Fibroblast of skin of right biceps (primary cell): ENCODE results near the gene SYTL1.
A peak's percentile ranks its signal among the peaks of the same experiment; 100 is the strongest.

ENCODE experiments used
- DNase-seq: peaks from one replicate; pipeline ENCODE4 v3.0.0-alpha.2; 2013

Gene SYTL1, protein sequence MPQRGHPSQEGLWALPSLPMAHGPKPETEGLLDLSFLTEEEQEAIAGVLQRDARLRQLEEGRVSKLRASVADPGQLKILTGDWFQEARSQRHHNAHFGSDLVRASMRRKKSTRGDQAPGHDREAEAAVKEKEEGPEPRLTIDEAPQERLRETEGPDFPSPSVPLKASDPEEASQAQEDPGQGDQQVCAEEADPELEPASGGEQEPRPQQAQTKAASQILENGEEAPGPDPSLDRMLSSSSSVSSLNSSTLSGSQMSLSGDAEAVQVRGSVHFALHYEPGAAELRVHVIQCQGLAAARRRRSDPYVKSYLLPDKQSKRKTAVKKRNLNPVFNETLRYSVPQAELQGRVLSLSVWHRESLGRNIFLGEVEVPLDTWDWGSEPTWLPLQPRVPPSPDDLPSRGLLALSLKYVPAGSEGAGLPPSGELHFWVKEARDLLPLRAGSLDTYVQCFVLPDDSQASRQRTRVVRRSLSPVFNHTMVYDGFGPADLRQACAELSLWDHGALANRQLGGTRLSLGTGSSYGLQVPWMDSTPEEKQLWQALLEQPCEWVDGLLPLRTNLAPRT

DNA sequence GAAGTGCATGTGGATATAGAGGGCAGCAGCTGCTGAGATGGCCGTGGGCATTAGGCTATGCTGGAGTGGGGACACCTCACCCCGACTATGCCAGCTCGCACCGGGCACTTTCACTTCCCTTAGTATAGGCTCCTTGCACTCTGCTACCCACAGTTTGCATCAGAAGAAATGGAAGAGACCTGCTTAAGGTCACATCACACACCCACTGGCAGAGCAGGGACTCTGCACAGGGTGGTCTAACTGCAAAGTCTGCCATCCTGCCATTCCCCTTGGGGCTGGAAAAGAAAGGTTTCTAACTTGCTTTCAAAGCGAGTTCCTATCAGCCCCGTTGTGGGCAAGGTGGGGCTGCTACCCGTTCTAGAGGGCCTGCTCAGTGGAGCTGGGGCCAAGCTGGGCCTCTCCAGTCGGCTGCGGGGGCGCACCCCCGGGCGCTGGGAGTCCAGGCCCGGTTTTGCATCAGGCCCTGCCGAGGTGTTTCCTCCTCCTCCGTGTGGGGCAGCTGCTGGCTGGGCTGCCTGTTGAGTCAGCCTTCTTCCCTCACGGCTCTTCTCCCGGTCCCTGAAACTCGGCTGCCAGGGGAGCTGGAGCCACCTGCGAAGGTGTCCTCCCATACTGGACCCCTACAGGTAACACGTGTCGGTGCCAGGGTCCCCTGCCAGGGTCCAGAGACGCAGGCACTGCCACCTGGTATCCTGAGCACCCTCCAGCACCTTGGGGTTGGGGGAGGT is at the start of gene SYTL1:
Gene SYTL1 (plus strand): TSS at position 498 of the 728 bp plus-strand sequence. CDS start 3,313 bp downstream, outside the sequence.
- peak; percentile 74 for DNase-seq

DNA sequence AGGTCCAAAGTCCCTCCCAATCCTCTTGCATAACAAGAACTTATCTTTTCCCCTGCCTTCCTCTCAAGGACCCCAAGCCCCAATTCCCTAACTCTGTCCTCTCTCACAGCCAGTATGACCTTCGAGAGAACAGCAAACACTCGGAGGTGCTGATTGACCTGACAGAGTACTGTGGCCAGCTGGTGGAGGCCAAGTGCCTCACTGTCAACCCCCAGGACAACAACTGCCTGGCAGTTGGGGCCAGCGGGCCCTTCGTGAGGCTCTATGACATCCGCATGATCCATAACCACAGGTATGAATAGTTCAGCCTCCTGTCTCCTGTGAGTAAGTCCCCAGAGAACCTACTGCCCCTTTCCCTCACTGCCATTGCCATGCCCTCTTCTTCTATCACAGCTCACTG is 49.7 kb upstream of the SYTL1 start:
- DNase-seq: peak; percentile 28

DNA sequence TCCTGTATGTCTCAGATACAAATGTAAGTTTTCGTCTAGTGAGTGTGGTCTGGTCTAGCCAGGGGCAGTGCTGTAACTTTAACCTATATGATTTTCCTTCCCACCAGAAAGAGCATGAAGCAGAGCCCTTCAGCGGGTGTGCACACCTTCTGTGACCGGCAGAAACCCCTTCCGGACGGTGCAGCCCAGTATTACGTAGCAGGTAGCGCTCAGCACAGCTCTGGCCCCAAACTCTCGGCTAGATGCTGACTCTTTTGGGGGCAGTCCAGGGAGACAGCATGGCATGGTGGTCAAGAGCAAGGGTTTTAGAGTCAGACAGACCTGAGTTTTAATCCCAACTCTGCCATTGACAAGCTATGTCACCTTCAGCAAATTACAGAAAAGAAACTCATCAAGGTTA is 47.9 kb upstream of the SYTL1 start:
- DNase-seq: no peak

DNA sequence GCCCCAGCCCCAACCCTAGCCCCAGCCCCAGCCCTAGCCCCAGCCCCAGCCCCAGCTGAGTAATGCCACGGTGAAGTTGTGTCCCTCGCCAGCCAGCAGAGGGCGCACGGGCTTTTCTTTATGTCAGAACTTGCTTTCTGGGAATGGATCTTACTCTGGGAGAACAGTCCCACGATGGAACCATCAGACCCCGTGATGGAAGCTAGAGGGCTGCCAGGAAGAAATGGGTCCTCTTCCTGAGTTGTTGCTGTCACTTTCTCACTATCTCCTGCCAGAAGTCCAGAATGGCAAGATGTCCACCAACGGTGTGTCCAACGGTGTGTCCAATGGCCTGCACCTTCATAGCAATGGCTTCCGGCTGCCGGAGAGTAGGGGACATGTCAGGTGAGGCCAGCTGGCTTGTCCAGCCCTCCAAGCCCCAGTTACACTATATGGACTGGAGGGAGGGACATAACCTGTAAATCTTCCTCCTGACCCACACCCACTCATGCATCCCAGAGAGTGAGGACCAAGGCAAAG is 45.0 kb upstream of the SYTL1 start:
- peak; percentile 64 for DNase-seq

DNA sequence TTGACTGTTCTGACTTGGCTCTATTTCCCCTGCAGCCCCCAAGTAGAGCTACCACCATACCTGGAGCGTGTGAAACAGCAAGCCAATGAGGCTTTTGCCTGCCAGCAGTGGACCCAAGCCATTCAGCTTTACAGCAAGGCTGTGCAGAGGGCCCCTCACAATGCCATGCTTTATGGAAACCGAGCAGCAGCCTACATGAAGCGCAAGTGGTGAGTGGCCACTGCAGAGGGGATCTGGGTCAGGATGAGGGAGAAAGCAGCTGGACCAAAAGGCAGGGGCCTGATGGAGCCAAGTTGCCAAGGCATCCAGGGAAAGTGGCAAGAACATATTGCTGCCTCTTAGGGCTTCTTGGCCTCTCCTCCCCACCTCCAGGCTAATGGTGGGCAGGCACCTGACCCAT is 43.9 kb upstream of the SYTL1 start:
- DNase-seq: no peak

DNA sequence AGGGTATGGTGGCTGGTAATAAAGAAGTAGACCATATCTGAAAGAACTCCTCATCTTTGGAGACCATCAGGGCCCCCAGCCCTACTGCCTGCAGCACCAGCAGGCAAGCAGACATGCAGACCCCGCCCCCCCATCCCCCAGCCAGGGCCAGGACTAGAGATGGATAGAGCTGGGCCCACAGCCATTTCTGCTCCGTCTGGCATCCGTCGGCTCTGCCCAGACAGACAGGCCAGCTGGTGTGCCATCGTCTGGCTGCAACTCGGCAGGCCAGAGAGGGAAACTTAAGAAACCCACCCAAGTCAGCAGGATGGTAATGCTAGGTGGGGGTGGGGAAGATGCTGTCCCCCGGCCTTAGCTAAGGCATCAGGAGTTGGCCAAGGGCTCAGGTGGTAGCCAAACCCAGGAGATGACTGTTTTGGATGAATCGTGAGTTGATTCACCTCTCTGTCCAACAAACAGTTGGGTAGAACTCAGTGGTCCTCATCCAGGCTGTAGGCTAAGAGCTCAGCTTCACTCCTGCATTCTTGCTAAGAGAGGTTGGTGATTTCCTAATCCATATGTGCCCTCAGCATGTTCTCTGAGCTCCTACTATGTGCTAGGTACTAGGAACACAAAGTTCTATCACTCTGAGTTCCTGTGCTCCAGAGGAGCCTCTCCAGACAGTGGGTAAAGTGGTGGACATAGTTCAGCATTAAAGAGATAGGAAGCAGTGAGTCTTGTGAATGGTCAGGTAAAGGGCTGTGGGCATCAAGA is 43.0 kb upstream of the SYTL1 start:
- no peak for DNase-seq

DNA sequence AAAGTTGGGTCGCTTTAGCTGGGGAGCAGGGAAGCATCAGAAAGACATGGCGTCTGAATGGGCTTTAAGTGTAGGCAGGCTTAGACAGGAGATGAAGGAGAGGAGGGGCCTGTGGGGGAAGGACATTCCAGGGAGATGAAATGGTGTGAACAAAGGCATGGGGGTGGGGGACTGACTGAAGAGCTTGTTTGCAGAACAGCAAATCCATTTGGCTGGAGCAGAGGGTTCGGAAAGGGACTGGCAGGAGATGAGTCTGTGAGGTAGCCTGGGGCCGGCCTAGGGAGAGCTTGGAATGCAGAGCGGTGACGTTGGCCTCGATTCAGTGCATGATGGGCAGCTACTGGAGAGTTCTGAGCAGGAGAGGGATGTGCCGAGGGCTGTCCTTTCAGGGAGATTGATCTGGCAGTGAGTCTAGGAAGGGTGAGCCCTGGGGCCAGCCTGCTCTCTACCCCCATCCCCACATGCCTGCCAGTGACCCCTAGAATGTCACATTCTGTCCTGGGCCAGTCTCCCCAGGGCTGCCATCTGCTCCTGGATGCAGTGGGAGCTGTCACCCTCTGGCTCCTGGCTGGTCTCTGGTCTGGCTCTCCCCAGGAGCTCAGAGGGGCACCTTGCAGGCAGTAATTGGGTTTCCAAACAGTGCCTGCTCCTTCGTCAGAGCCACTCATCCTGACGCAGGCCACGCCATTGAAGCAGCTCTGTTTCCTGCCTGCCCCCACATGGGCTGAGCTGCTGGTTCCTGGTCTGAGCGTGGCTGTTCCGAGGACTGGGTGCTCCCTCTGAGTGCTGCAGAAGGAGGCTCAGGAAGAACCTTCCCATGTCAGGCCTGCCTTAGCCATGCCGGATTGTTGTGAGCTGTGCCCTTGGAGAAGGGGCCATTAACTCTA is 42.2 kb upstream of the SYTL1 start:
- DNase-seq: peak; percentile 100

DNA sequence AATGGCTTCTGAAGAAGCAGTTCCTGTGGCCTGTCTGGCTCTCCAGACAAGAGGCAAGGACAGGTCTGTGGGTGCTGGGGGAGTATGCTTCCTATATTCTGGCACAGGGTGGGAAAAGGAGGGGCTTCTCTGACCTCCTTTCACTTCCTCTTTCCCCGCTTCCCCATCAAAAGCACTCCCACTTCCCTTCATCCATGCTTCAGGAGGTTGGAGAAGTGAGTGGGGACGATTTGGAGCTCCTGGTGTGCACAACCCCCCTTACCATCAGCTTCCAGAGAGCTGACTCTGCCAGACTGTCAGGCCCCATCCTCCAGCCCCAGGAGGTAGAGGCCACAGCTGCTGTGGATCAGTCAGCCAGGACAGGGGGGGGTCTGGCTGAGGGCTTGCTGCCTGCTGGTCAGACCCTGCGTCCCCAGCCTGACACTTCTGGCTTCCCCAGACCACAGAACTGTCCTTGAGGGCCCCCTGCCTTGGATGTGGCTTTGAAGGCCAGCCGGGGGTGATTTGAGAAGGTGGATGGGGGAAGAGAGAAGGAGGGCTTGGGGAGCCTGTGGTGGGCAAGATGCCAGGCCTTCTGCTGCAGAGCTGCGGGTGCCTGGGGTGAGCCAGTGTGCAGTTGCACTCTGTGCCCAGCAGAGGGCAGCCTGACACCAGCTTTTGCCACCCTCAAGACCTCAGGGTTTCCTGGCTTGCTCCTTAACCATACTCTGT is 41.3 kb upstream of the SYTL1 start:
- DNase-seq: peak; percentile 96

DNA sequence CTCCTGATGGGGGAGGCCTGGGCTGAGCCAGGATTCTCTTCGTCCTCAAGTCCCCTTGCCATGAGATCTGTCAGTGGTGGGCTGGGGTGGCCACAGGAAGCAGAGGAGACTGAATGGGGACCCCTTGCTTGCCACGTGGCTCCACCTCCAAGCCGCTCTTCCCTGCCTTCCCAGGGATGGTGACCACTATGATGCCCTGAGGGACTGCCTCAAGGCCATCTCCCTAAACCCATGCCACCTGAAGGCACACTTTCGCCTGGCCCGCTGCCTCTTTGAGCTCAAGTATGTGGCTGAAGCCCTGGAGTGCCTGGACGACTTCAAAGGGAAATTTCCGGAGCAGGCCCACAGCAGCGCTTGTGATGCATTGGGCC is 40.8 kb upstream of the SYTL1 start:
- DNase-seq: no peak

DNA sequence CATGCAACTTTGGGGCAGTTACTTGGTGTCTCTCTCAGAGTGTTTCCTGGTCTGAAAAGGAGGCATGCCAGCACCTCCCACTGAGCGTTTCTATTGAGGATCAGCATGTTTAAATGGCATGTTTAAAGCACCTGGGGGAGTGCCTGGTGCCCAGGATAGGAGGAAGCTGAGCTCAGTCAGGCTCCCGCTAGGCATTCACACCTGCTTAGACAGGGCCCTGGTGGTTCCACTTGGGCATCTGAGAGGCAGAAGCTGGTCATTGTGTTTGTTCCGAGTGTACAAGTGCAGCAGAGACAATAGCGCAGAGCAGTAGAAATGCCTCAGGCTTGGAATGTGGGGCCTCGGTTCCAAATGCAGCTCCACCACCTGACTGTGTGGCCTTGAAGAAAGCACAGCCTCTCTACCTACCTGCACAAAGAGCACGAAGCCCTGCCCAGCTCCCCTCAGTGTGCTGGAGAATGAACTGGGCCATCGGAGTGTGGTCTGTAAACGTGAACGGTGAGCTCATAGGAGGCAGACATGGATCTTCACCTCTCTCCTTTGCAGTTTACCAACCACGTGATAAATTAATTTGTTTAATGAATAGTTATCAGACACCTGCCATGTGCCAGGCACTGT is 40.1 kb upstream of the SYTL1 start:
- no peak for DNase-seq

DNA sequence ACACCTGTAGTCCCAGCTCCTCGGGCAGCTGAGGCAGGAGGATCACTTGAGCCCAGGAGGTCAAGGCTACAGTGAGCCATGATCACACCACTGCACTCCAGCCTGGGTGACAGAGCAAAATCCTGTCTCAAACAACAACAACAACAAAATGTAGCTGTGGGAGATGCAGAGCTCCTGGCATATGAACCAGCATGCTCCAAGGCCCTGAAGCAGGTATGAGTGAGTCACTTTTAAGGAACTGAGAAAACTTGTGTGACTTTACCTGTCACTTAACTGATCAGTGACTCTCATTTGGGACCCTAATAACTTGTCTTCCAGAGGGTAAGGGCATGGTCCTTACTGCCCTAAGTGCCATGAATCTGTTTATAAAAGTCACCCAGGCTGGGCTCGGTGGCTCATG is 39.2 kb upstream of the SYTL1 start:
- DNase-seq: no peak

DNA sequence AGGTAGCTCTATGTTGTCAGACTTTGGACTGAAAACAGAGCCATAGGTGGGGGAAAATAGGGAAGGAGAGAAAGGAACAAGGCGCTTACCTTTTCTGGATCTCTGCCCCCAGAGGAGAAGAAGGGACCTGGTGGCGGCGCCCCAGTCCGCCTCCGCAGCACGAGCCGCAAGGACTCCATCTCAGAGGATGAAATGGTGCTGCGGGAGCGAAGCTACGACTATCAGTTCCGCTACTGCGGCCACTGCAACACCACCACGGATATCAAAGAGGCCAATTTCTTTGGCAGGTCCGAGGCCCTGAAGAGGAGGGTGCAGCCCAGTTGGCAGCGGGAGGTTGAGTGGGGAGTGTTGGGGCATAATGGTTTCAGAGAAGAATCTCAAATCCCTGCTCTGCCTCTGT is 38.3 kb upstream of the SYTL1 start:
- no peak for DNase-seq

DNA sequence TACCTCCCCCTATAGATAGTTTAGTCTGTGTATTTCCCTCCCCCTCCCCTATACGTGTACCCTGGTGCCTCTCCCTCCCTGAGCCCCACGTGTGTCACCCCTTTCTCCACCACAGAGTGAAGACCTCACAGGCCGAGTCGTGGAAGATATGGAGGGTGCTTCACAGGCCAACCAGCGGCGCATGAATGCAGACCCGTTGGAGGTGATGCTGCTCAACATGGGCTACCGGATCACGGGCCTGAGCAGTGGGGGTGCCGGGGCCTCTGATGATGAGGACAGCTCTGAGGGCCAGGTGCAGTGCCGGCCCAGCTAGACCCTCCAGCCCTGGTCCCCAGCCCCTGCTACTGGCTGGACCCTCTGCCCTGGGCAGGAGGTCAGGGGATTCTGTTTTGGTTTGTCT is 35.8 kb upstream of the SYTL1 start:
- no peak for DNase-seq

DNA sequence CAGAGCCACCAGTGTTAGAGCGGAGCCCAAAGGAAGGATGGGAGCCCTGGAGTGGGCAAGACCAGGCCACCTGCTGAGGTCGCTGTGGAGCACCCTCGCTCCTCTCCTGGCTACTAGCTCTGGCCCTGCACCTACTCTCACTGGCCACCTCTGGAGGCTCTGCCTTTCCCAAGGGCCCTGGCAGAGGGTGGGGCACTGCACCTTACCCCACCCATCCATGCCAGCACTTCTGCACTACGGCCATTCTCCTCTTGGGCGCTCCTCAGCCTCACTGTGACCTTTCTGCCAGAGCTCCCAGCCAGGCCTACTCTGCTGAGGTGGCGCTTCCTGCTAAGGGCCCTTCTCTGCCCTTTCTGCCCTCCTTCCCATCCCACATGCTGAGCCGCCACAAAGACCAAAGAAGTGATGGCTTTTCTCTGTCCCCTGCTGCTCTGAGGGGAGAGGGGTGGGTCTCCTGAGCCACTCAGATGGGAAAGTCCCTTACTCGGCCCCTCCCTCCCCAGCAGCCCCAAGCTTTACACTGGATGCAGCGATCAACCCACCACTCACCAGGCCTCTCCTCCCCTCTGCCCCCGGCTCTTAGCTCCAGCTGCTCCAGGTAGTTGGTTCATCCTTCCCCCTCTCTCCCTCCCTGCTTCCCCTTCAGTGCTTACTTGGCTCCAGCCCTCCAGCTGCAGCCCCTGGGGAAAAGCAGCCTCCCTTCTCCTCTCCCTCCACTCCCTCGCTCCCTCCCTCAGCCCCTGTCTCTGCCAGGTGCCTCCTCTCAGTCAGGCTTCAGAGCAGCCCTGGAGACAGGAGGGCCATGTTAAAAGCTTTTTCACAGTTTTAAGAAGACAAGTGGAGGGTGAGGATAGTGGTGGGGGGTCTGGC is 34.7 kb upstream of the SYTL1 start:
- DNase-seq: no peak

DNA sequence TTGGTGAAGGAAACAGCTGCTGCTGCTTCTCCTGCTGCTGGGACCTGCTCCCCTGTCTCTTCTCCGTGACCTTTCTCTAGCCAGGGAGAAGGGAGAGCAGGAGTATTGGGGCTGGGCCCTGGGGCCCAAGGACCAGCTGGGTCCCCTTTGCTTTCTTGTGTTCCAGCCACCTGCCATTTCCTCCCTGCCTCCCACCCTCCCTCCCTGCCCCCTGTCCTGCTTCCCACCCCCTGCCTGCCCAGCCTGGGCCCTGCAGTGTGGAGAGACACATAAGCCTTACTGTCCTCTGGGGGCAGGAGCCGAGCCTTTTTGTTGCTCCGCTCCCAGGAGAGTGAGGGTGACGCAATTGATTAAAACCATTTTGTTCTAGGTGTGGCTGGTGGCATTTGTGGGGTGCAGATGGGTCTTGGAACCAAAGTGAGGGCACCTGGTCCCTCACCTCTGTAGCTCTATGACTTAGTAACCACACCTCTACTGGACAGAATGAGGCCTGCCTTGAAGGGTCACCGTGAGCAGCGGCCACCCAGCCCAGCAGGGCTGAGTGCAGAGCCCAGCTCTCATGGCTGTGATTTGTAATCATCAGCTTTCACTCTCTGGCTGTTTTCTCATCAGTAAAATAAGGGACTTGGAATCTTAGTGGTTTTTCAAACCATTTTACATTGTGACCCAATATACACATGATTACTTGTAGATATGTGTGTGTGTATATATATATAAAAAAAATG is 33.8 kb upstream of the SYTL1 start:
- no peak for DNase-seq

DNA sequence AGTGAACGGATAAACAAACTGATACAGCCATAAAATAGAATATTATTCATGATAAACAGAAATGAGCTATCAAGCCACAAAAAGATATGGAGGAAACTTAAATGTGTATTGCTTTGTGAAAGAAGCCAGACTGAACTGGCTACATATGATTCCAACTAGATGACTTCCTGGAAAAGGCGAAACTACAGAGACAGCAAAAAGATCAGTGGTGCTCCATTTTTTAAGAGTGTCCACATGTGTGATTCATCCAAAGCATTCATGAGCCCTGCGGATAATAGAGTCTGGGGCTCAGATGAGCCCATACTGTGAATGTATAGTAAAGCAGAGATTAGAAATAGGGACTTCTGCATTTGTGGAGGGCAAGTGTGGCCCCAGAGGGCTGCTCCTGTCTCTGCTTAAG is 27.7 kb upstream of the SYTL1 start:
- DNase-seq: no peak

DNA sequence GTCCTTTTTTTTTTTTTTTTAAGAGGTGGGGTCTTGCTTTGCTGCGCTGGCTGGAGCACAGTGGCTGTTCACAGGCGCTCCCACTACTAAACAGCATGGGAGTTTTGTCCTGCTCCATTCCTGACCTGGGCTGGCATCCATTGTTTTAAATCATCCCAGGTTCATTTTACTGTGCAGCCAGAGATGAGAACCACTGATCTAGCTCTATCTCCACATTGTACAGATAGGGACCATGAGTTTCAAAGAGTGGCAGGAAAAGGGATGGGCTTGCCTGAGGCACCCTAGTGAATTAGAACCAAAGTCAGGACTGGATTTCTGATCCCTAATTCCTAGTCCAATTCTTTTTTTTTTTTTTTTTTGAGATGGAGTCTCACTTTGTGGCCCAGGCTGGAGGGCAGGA is 27.1 kb upstream of the SYTL1 start:
- DNase-seq: no peak

DNA sequence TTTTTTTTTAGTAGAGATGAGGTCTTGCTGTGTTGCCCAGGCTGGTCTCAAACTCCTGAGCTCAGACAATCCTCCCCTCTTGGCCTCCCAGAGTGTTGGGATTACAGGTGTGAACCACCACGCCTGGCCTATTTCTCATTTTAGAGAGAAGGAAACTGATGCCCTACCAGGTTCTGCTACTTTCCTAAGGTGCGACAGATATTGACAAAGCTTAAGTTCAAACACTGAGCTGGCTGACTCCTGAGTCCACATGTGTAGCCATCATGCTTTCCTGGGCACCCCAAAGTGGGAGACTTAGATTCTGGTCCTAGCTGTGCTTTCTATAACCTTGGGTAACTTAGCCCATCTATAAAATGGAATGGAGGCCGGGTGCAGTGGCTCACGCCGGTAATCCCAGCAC is 25.0 kb upstream of the SYTL1 start:
- no peak for DNase-seq

DNA sequence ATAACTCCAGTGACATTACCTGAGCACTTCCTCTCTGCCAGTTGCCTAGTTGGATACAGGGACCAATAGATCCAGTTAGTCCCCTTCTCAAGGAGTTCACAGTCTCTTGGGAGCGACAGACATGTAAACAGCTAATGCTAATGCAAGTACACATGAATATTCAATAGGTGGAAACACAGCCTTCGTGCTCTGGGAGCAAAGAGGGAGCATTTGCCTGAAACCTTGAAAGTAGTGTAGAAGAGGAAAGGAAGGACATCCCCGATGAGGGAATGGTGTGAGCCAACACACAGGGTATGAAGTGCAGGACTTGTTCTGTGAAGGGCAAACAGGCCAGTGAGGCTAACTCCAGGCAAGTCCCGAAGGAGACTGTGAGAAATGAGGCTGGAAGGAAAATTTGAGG is 23.7 kb upstream of the SYTL1 start:
- no peak for DNase-seq
